WTC11 (cell line): ENCODE data around the gene DCAF16. TPM values are rescaled to one million over a fixed set of nuclear protein-coding genes. Genes with fewer than 3 reads are reported as not detected.

ENCODE experiments used
- ATAC-seq: fragments of 200-7000 bp; cut with Tn5 transposase; 2 replicates; pipeline ENCODE4 v1.10.0; 2021; ENCODE audit warnings: mild to moderate bottlenecking, moderate library complexity
- CTCF ChIA-PET: fragments of 300-600 bp; sonication (Branson Sonifier 250); formaldehyde crosslinking; loops from one replicate; lab custom pipeline; 2021; ENCODE audit warnings: antibody characterized with exemption; lab: Charles Lee
- POLR2A ChIA-PET: fragments of 350-600 bp; sonication (Branson Sonifier 250); formaldehyde crosslinking; loops from one replicate; lab custom pipeline; 2021; ENCODE audit warnings: antibody characterized with exemption; lab: Charles Lee
- DNase-seq: peaks from one replicate; pipeline ENCODE4 v3.0.0; 2021; ENCODE audit warnings: low spot score
- H3K27ac Mint-ChIP-seq: 2 replicates; pipeline ENCODE4 v1.8.0; 2021; ENCODE audit warnings: mixed read lengths
- H3K27me3 Mint-ChIP-seq: 2 replicates; pipeline ENCODE4 v1.8.0; 2021; ENCODE audit warnings: low read depth, mild to moderate bottlenecking, moderate library complexity, mixed read lengths
- H3K36me3 Mint-ChIP-seq: 2 replicates; pipeline ENCODE4 v1.8.0; 2021; ENCODE audit warnings: mixed read lengths
- H3K4me1 Mint-ChIP-seq: 2 replicates; pipeline ENCODE4 v1.8.0; 2022; ENCODE audit warnings: mixed read lengths
- H3K4me3 Mint-ChIP-seq: 2 replicates; pipeline ENCODE4 v1.8.0; 2021; ENCODE audit warnings: mild to moderate bottlenecking, moderate library complexity, mixed read lengths
- H3K9me3 Mint-ChIP-seq: 2 replicates; pipeline ENCODE4 v1.8.0; 2021; ENCODE audit warnings: mixed read lengths
- ESRRA ChIP-seq: sonication (generic); formaldehyde crosslinking; IDR thresholded peaks from 2 replicates; pipeline ENCODE4 v1.8.1; 2022; ENCODE audit warnings: mild to moderate bottlenecking, missing genetic modification reagents, borderline replicate concordance
- GABPB1 ChIP-seq: sonication (generic); formaldehyde crosslinking; IDR thresholded peaks from 2 replicates; pipeline ENCODE4 v1.8.1; 2023; ENCODE audit warnings: mild to moderate bottlenecking, missing genetic modification reagents
- JAZF1 ChIP-seq: fragments of 250-450 bp; sonication (Bioruptor Pico); IDR thresholded peaks from 2 replicates; pipeline ENCODE4 v1.9.0; 2021; ENCODE audit warnings: moderate library complexity, mild to moderate bottlenecking, inconsistent platforms
- SOX15 ChIP-seq: fragments of 250-450 bp; sonication (Bioruptor Pico); IDR thresholded peaks from 2 replicates; pipeline ENCODE4 v1.9.0; 2021; ENCODE audit warnings: mild to moderate bottlenecking
- SP1 ChIP-seq: sonication (generic); formaldehyde crosslinking; conservative IDR thresholded peaks from 2 replicates; pipeline ENCODE4 v1.8.1; 2022; ENCODE audit warnings: missing genetic modification reagents
- STAT6 ChIP-seq: sonication (generic); formaldehyde crosslinking; conservative IDR thresholded peaks from 2 replicates; pipeline ENCODE4 v1.8.1; 2023; ENCODE audit warnings: mild to moderate bottlenecking, low read depth, missing genetic modification reagents, moderate library complexity
- ZNF425 ChIP-seq: fragments of 250-450 bp; sonication (Bioruptor Pico); conservative IDR thresholded peaks from 2 replicates; pipeline ENCODE4 v1.9.0; 2021; ENCODE audit warnings: mild to moderate bottlenecking
- total RNA-seq: library from RNA; stranded (reverse); gene quantifications from 3 replicates; pipeline ENCODE4 v1.2.3, GENCODE V29; 2021
- TF ChIP-seq, protein P1 (sequence below): sonication (generic); formaldehyde crosslinking; IDR thresholded peaks from 2 replicates; pipeline ENCODE4 v1.8.0; 2023; ENCODE audit warnings: missing genetic modification reagents
- TF ChIP-seq, protein P2 (sequence below): sonication (generic); formaldehyde crosslinking; IDR thresholded peaks from 2 replicates; pipeline ENCODE4 v1.8.0; 2022; ENCODE audit warnings: mild to moderate bottlenecking, missing genetic modification reagents
- TF ChIP-seq, protein P3 (sequence below): sonication (generic); formaldehyde crosslinking; IDR thresholded peaks from 2 replicates; pipeline ENCODE4 v1.8.0; 2022; ENCODE audit warnings: mild to moderate bottlenecking, missing genetic modification reagents

Gene DCAF16
- total RNA-seq, 1 experiment from 2014 or later, result 53.6 TPM

DNA sequence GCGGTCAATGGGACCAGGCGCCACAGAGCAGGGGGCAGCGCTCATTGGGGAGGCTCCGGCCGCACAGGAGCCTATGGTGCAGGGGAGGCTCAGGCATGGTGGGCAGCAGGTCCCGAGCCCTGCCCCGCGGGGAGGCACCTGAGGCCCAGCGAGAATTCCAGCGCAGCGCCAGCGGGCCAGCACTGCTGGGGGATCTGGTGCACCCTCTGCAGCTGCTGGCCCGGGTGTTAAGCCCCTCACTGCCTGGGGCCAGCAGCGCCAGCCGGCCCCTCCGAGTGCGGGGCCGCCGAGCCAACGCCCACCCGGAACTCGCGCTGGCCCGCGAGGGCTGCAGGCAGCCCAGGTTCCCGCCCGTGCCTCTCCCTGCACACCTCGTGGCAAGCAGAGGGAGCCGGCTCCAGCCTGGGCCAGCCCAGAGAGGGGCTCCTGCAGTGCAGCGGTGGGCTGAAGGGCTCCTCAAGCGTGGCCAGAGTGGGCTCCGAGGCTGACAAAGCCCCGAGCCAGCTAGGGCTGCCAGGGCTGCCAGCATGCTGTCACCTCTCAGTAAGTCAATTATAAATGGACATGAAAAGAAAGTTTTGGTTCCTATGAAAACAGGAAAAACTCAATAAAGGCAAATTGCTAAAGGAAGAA, 43.6 kb downstream of the DCAF16 start:
- POLR2A ChIA-PET, result no interaction called here
- CTCF ChIA-PET, result no interaction called here
- H3K4me3 Mint-ChIP-seq, result no peak overlapping the region
- H3K27ac Mint-ChIP-seq, result no peak overlapping the region
- peaks cover 25% of the 10 kb centered on the region for H3K9me3 Mint-ChIP-seq
- H3K27me3 Mint-ChIP-seq, result no peaks in the 10 kb centered on the region; the same call in 1 of the 2 replicates
- ATAC-seq, result no peak
- DNase-seq, result no peak
- no peak for TF ChIP-seq ZNF425
- TF ChIP-seq, protein P1, sequence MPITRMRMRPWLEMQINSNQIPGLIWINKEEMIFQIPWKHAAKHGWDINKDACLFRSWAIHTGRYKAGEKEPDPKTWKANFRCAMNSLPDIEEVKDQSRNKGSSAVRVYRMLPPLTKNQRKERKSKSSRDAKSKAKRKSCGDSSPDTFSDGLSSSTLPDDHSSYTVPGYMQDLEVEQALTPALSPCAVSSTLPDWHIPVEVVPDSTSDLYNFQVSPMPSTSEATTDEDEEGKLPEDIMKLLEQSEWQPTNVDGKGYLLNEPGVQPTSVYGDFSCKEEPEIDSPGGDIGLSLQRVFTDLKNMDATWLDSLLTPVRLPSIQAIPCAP (CRISPR knock-in tag), result no peak
- TF ChIP-seq, protein P2, sequence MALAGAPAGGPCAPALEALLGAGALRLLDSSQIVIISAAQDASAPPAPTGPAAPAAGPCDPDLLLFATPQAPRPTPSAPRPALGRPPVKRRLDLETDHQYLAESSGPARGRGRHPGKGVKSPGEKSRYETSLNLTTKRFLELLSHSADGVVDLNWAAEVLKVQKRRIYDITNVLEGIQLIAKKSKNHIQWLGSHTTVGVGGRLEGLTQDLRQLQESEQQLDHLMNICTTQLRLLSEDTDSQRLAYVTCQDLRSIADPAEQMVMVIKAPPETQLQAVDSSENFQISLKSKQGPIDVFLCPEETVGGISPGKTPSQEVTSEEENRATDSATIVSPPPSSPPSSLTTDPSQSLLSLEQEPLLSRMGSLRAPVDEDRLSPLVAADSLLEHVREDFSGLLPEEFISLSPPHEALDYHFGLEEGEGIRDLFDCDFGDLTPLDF (CRISPR knock-in tag), result no peak
- TF ChIP-seq, all 79 proteins: peak for 0
- peaks cover 17% of the 10 kb centered on the region for H3K36me3 Mint-ChIP-seq
- peaks cover under 1% of the 10 kb centered on the region; the same call in 1 of the 2 replicates for H3K4me1 Mint-ChIP-seq

- peaks cover 25% of the 10 kb centered on the region for H3K9me3 Mint-ChIP-seq
- H3K27me3 Mint-ChIP-seq, result no peaks in the 10 kb centered on the region; the same call in 1 of the 2 replicates
- H3K27ac Mint-ChIP-seq, result no peak overlapping the region
- H3K4me3 Mint-ChIP-seq, result no peak overlapping the region
- peaks cover 10% of the 10 kb centered on the region for H3K4me1 Mint-ChIP-seq
- TF ChIP-seq SOX15 (no peak), STAT6 (CRISPR knock-in tag) (no peak)
- H3K36me3 Mint-ChIP-seq, result peaks cover 17% of the 10 kb centered on the region
- ChIA-PET CTCF (no interaction called here), POLR2A (no interaction called here)
- no peak for ATAC-seq
- no peak for DNase-seq
Measured at GRCh38 chr4:17765514-17766286, 44.9 kb downstream of the DCAF16 start.

- TF ChIP-seq, protein P3, sequence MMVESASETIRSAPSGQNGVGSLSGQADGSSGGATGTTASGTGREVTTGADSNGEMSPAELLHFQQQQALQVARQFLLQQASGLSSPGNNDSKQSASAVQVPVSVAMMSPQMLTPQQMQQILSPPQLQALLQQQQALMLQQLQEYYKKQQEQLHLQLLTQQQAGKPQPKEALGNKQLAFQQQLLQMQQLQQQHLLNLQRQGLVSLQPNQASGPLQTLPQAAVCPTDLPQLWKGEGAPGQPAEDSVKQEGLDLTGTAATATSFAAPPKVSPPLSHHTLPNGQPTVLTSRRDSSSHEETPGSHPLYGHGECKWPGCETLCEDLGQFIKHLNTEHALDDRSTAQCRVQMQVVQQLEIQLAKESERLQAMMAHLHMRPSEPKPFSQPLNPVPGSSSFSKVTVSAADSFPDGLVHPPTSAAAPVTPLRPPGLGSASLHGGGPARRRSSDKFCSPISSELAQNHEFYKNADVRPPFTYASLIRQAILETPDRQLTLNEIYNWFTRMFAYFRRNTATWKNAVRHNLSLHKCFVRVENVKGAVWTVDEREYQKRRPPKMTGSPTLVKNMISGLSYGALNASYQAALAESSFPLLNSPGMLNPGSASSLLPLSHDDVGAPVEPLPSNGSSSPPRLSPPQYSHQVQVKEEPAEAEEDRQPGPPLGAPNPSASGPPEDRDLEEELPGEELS, result no peak
- TF ChIP-seq ESRRA (no peak), JAZF1 (no peak), GABPB1 (CRISPR knock-in tag) (no peak), SP1 (CRISPR knock-in tag) (no peak)
- Mint-ChIP-seq H3K9me3 (peaks cover 25% of the 10 kb centered on the region), H3K27me3 (no peaks in the 10 kb centered on the region; the same call in 1 of the 2 replicates), H3K4me1 (peaks cover 14% of the 10 kb centered on the region), H3K36me3 (peaks cover 17% of the 10 kb centered on the region), H3K27ac (no peak overlapping the region), H3K4me3 (no peak overlapping the region)
- ChIA-PET CTCF (interaction anchor here (0.7 kb wide), 1 partner anchor 292 kb away, joined by 3 read pairs; no protein-coding TSS in a partner anchor), POLR2A (no interaction called here)
- ATAC-seq (no peak), DNase-seq (no peak)
Measured at GRCh38 chr4:17763931-17764330, 46.6 kb downstream of the DCAF16 start.
